Activated T-cell treated with anti-CD3 and anti-CD28 coated beads for 4 hours (primary cell): Measurements from ENCODE around the gene STC2.

Experiments used
- DNase-seq: peaks from one replicate; pipeline ENCODE4 v3.0.0-alpha.2; 2020

Gene STC2

GRCh38 chr5:173311818-173312585 is 16.2 kb downstream of the STC2 start:
- DNase-seq: no peak

- DNase-seq: no peak
Measured at GRCh38 chr5:173310861-173311785, 17.1 kb downstream of the STC2 start.

- no peak for DNase-seq
Measured at GRCh38 chr5:173310218-173310769, 17.9 kb downstream of the STC2 start.

GRCh38 chr5:173309731-173310130 is 18.5 kb downstream of the STC2 start:
- DNase-seq: no peak

GRCh38 chr5:173308226-173308625 is 20.0 kb downstream of the STC2 start:
- DNase-seq: no peak

GRCh38 chr5:173307695-173308094 is 20.5 kb downstream of the STC2 start:
- no peak for DNase-seq

GRCh38 chr5:173306695-173307094 is 21.5 kb downstream of the STC2 start:
- no peak for DNase-seq

GRCh38 chr5:173304591-173304988 is 23.6 kb downstream of the STC2 start:
- DNase-seq: no peak

- no peak for DNase-seq
Measured at GRCh38 chr5:173303878-173304590, 24.2 kb downstream of the STC2 start.

GRCh38 chr5:173302546-173303155 is 25.6 kb downstream of the STC2 start:
- no peak for DNase-seq

- DNase-seq: no peak
Measured at GRCh38 chr5:173301695-173302545, 26.3 kb downstream of the STC2 start.

GRCh38 chr5:173300389-173301047 is 27.7 kb downstream of the STC2 start:
- no peak for DNase-seq

- DNase-seq: no peak
Measured at GRCh38 chr5:173299820-173300219, 28.4 kb downstream of the STC2 start.

- DNase-seq: no peak
Measured at GRCh38 chr5:173298213-173298926, 29.8 kb downstream of the STC2 start.

GRCh38 chr5:173297813-173298212 is 30.4 kb downstream of the STC2 start:
- no peak for DNase-seq

GRCh38 chr5:173296737-173297676 is 31.2 kb downstream of the STC2 start:
- no peak for DNase-seq

GRCh38 chr5:173295796-173296195 is 32.4 kb downstream of the STC2 start:
- no peak for DNase-seq

GRCh38 chr5:173294673-173295320 is 33.4 kb downstream of the STC2 start:
- DNase-seq: no peak
